HG03565 (cell line): ENCODE measurements around the gene PLTP.

Experiments used
- ATAC-seq: cut with Tn5 transposase; IDR thresholded peaks from one replicate; pipeline ENCODE4 v1.9.1; 2021; ENCODE audit warnings: mild to moderate bottlenecking, moderate library complexity; ENCODE audit not compliant: unreplicated experiment

PLTP gene

DNA sequence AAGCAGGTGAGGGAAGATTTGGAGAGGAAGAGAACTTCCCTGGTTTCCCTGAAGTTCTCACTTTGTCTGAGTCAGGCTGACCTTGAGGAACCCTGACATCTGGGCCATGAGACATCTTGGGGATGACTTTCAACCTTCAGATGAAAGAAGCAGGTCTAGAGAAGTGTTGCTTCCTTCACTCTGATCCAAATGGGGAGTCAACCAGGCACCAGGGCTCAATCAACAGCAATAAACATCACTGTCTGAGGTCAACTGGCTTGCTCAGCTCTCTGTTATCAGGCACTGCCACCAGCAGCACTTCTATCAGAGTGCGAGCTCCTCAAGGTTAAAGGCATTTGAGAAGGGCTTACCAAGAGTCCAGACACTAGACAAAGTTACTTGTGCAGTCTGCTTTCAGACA, 61.0 kb downstream of the PLTP start:
- ATAC-seq: no peak

DNA sequence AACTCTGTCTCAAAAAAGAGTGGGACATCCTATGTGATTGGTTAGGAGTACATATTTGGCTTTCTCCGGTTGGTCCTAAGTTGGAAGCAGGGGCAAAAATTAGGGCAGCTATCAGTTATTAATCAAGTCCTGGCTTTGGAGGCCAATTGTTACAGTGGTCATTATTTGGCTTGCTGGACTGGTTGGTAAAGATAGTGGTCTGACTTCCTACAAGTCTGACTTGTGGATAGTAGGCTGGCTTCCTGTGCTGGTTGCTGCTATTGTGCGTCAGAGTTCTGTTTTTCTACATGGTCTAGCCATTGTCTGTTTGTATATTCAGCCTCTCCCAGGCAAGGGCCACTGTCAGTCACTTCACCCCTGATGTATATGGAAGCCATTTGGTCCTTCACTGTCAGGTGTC, 61.7 kb downstream of the PLTP start:
- ATAC-seq: no peak

DNA sequence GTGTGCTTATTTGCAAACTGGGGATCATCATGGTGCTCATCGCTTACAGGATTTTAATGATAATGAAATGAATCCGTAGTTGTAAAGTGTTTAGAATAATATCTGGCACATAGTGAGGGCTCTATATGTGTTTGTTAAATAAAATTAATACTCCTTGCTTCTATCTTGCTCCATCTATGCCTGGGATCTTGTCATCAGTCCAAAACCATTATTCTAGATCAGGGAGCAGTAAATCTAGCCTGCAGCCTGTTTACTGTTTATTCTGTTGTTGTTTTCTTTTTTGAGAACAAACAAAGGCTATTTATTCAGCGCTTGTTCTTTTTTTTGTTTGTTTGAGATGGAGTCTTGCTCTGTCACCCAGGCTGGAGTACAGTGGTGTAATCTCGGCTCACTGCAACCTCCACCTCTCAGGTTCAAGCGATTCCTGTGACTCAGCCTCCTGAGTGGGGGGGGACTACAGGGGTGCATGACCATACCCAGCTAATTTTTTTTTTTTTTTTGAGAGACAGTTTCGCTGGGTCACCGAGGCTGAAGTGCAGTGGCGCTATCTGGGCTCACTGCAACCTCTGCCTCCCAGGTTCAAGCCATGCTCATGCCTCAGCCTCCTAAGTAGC, 62.9 kb downstream of the PLTP start:
- no peak for ATAC-seq
